Keratinocyte (primary cell): ENCODE data around the gene MAP3K4. TPM values are rescaled to one million over a fixed set of nuclear protein-coding genes. Genes with fewer than 3 reads are reported as not detected.

Experiments
- DNase-seq: peaks from one replicate; pipeline ENCODE4 v3.0.0-alpha.2; 2011; ENCODE audit warnings: low read depth, missing footprints, low spot score
- FAIRE-seq: peaks from 2 replicates; lab custom pipeline; 2011; peaks lifted over from hg19 to GRCh38; lab: Jason Lieb, UNC
- H2AFZ ChIP-seq: 2 replicates; pipeline ENCODE4 v1.6.0; 2012; ENCODE audit warnings: low read length, control low read depth, inconsistent platforms; ENCODE audit not compliant: control insufficient read depth
- H3K27ac ChIP-seq: 2 replicates; pipeline ENCODE4 v1.5.1; 2011; ENCODE audit warnings: low read length; ENCODE audit not compliant: control insufficient read depth, insufficient read depth
- H3K27me3 ChIP-seq: 3 replicates; pipeline ENCODE4 v1.6.0; 2011; ENCODE audit warnings: low read length; ENCODE audit not compliant: control insufficient read depth, insufficient read depth; ENCODE audit errors: extremely low read depth
- H3K36me3 ChIP-seq, 2 experiments: 2 replicates in 1 of 2; 3 replicates in 1 of 2; pipeline ENCODE4 v1.5.1; 2011; ENCODE audit warnings: low read length in 2 of 2, mild to moderate bottlenecking in 1 of 2; ENCODE audit not compliant: control insufficient read depth in 2 of 2, insufficient read depth in 2 of 2; ENCODE audit errors: extremely low read depth in 1 of 2
- H3K4me1 ChIP-seq: 3 replicates; pipeline ENCODE4 v1.5.1; 2011; ENCODE audit warnings: low read length; ENCODE audit not compliant: control insufficient read depth, insufficient read depth; ENCODE audit errors: extremely low read depth
- H3K4me2 ChIP-seq: 3 replicates; pipeline ENCODE4 v1.6.0; 2011; ENCODE audit warnings: low read depth, low read length; ENCODE audit not compliant: control insufficient read depth, insufficient read depth; ENCODE audit errors: extremely low read depth
- H3K4me3 ChIP-seq, 3 experiments: fragments of 200-600 bp in 1 of 3; sonication (generic) in 1 of 3; 2 replicates in 2 of 3; 3 replicates in 1 of 3; pipeline ENCODE4 v1.5.1; 2011 to 2016; ENCODE audit warnings: low read length in 3 of 3, mild to moderate bottlenecking in 3 of 3, control low read depth in 2 of 3, inconsistent platforms in 1 of 3, low read depth in 1 of 3, mixed read lengths in 1 of 3, mixed run types in 1 of 3, moderate library complexity in 1 of 3; ENCODE audit not compliant: control insufficient read depth in 2 of 3, insufficient read depth in 2 of 3; ENCODE audit errors: extremely low read depth in 1 of 3
- H3K79me2 ChIP-seq: 2 replicates; pipeline ENCODE4 v1.6.0; 2012; ENCODE audit warnings: low read length; ENCODE audit not compliant: control insufficient read depth, insufficient read depth
- H3K9ac ChIP-seq: 3 replicates; pipeline ENCODE4 v1.6.0; 2011; ENCODE audit warnings: low read length; ENCODE audit not compliant: control insufficient read depth, insufficient read depth; ENCODE audit errors: extremely low read depth
- H3K9me1 ChIP-seq: 3 replicates; pipeline ENCODE4 v1.6.0; 2011; ENCODE audit warnings: low read length; ENCODE audit not compliant: control insufficient read depth, insufficient read depth; ENCODE audit errors: extremely low read depth
- H3K9me3 ChIP-seq: 2 replicates; pipeline ENCODE4 v1.5.1; 2012; ENCODE audit warnings: low read depth, low read length; ENCODE audit not compliant: control insufficient read depth
- H4K20me1 ChIP-seq: 3 replicates; pipeline ENCODE4 v1.6.0; 2011; ENCODE audit warnings: low read length; ENCODE audit not compliant: control insufficient read depth, insufficient read depth; ENCODE audit errors: extremely low read depth
- CTCF ChIP-seq, 3 experiments: IDR thresholded peaks in 1 of 3; conservative IDR thresholded peaks in 1 of 3; optimal IDR thresholded peaks in 1 of 3; 2 replicates in 2 of 3; 3 replicates in 1 of 3; pipeline versions ENCODE3 to v1.5.1; 2011; ENCODE audit warnings: low read length in 3 of 3, mild to moderate bottlenecking in 3 of 3, moderate library complexity in 2 of 3, control low read depth in 1 of 3, inconsistent platforms in 1 of 3; ENCODE audit not compliant: insufficient read depth in 2 of 3; ENCODE audit errors: extremely low read depth in 1 of 3
- EZH2 ChIP-seq: IDR thresholded peaks from one replicate; pipeline ENCODE4 v1.6.1; 2012; ENCODE audit warnings: inconsistent platforms, mild to moderate bottlenecking, low read length, moderate library complexity
- dilution Hi-C: fragments of 300-500 bp; cut with MboI; formaldehyde crosslinking; loops from one replicate; pipeline ENCODE4 v1.7.0; 2020; ENCODE audit warnings: low sequenced_read_pairs; ENCODE audit not compliant: extremely low pct_ligation_motif_present
- polyA plus RNA-seq, 5 experiments: library from polyadenylated mRNA; depleted of rRNA in 3 of 5; stranded (reverse) in 3 of 5; stranded (forward) in 1 of 5; unstranded in 1 of 5; fragments of >200 nt; gene quantifications; 1 replicate in 1 of 5; 2 replicates in 3 of 5; 3 replicates in 1 of 5; pipeline versions ENCODE4 v1.2.1 to v1.2.3, GENCODE V29; 2011 to 2012; ENCODE audit warnings: missing spikeins in 2 of 5, low read depth in 1 of 5, low replicate concordance in 1 of 5

The MAP3K4 gene
- polyA plus RNA-seq, 1 donor (not counting 4 experiments of a cell fraction or from before 2014, with no cell fraction given) = 12.8 TPM

DNA sequence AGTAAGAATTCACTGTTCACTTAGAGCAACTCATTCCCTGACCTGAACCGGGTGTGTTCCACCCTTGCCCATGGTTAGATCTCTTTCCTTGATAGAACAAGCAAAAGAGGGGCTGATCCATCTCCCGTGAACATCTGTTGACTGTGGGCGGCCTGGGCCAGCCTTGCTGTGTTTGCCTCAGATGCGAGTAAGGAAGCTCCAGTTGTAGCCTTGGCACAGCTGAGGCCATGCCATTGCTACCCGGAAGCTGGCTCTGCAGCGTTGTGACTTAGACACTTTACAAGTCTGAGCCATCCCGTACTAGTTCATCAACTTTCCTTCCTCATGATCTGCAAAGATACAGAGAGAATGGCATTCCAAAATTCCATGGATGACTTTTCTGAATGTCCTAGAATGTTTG, 139.0 kb downstream of the MAP3K4 start:
- no peak overlapping the region for H3K9ac ChIP-seq
- H3K27me3 ChIP-seq = no peaks in the 10 kb centered on the region
- H3K9me3 ChIP-seq = no peaks in the 10 kb centered on the region
- H3K9me1 ChIP-seq = no peaks in the 10 kb centered on the region
- no peak overlapping the region for H3K4me2 ChIP-seq
- H3K36me3 ChIP-seq = peaks cover 7 to 14% of the 10 kb centered on the region in 2 experiments
- dilution Hi-C loops = no loop called here
- no peak overlapping the region for H3K27ac ChIP-seq
- DNase-seq (no peak), FAIRE-seq (no peak)
- no peak overlapping the region for H2AFZ ChIP-seq
- TF ChIP-seq CTCF (optimal IDR thresholded peaks at IDR 0.05 in 1 of 3, IDR thresholded peaks at IDR 0.05 in 1 of 3, conservative IDR thresholded peaks at IDR 0.05 in 1 of 3; ENCODE audit: extremely low read depth in 1 of 3, insufficient read depth in 2 of 3, low read length in 3 of 3) (no peak), EZH2 (no peak)
- H3K4me3 ChIP-seq = no peak overlapping the region
- H4K20me1 ChIP-seq = no peaks in the 10 kb centered on the region
- H3K79me2 ChIP-seq = no peaks in the 10 kb centered on the region
- H3K4me1 ChIP-seq = no peaks in the 10 kb centered on the region

DNA sequence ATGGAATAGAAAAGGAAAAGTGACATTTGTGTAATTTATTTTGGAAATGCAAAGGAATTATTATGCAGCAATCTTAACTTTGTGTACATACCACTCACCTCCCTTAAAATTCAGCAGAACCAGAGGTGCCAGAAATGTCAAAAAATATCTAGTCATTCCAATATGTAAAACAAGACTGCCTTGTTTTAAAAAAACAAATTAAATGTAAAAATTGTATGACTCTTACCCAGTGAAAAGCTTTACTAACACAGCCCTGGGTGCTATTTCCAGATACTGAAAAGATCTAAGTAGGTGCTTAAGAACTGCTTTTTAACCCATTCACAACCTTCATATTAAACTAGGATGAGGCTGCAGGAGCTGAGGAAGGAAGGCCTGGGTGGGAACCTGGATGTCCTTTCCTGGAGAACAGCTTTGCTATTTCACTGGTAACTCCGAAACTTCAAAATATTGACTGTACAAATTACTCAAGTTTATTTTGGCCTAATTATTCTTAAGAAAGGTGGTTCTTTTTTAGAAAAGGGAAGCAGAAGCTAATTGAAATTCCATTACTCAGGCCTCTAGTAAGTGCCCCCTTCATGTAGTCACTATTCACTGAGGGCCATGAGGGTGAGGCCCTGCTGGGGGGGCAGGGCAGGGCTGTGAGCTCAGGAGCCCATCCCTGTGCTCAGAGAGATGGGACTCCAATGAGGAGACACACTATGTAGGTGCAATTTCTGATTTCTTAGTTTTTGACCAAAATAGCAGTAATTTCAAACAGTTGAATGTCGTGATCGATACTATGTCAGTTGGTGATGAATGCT, 139.6 kb downstream of the MAP3K4 start:
- no peaks in the 10 kb centered on the region for H3K79me2 ChIP-seq
- no peak overlapping the region for H2AFZ ChIP-seq
- no peaks in the 10 kb centered on the region for H3K4me1 ChIP-seq
- dilution Hi-C loops = no loop called here
- H3K4me3 ChIP-seq = no peak overlapping the region
- H3K9ac ChIP-seq = no peak overlapping the region
- no peak overlapping the region for H3K4me2 ChIP-seq
- no peaks in the 10 kb centered on the region for H3K9me1 ChIP-seq
- H3K9me3 ChIP-seq = no peaks in the 10 kb centered on the region
- DNase-seq = no peak
- H3K36me3 ChIP-seq = peaks cover 7 to 14% of the 10 kb centered on the region in 2 experiments
- no peaks in the 10 kb centered on the region for H4K20me1 ChIP-seq
- no peak overlapping the region for H3K27ac ChIP-seq
- H3K27me3 ChIP-seq = no peaks in the 10 kb centered on the region
- TF ChIP-seq EZH2 = no peak
- no peak for TF ChIP-seq CTCF (optimal IDR thresholded peaks at IDR 0.05 in 1 of 3, IDR thresholded peaks at IDR 0.05 in 1 of 3, conservative IDR thresholded peaks at IDR 0.05 in 1 of 3; ENCODE audit: extremely low read depth in 1 of 3, insufficient read depth in 2 of 3, low read length in 3 of 3)
- FAIRE-seq = no peak
